Measurements from ENCODE around the gene PMEL.
"Not testable (repeated sequence)": the region's sequence is repeated elsewhere in the genome, so short reads cannot be mapped to it uniquely, and the experiment has no call there.

Gene PMEL

DNA sequence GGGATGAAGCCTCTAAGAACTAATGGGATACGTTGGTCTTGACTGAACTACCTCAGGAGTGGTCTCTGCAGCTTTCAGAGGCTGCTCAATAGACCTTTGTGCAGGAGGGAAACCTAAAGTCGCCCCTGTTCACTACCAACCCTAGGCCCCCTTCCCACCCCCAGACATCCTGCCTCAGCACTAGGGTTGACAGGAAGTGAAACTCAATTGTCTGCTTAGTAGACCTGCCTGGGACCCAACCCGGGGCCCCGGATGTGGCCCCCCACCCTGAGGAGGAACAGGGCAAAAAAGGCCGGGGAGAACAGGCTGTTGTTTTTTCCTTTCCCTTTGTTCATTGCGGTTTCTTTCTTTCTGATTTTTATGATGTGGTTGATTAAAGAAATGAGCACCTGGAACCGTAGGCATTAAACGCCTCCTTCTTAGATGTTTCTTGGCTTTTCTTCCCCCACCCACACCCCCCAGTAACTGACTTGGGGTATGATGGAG, 36.5 kb downstream of the PMEL start:
- no peak for DNase-seq
- in situ Hi-C loops (cut with HindIII; ENCODE audit: low pct_ligation_motif_present, low pct_unique_long_range_greater_than_20kb, low sequenced_read_pairs), result no loop called here

DNA sequence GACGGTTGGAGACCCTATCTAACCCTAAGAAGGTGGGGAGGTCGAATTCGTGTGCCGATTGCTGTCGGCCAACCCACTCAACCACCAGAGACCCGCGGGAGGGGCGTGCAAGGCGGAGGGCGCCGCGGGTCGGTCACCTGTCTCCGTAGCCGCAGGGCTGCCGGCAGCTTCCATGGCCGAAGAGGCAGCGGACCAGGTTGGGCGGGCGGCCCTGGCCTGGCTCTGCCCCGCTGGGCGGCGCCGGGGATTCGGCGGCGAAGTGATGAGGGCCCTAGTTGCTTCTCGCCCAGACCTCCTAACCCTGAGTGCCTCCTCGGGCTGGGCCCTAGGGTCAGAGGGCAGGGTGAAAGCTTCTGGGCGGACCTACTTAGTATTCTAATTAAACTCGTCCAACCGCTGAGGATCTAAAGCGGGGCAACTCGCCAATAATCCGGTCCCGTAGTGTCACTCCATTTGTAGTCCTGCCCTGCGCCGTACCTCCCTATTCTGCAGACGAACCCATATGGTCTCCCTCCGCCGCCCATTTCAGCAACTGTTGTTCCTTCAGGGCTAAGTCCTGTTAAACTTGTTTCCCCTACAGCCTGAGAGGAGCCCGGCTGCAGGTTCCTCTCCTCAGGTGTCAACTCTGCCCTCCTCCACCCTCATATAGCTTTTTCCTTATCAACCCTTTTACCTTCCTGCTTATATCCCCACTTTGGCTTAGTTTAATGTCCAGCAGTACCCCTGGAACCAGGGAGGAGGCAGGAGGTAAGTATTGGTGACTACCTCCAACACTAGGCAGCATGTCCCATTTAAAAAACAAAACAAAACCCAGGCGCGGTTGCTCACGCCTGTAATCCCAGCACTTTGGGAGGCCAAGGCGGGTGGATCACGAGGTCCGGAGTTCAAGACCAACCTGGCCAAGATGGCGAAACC, 38.0 kb downstream of the PMEL start, which contains the start of gene PYM1:
TSS of gene PYM1 (minus strand) at position 307 of the 915 bp plus-strand sequence. CDS start at position 174, 133 bp downstream.
- in situ Hi-C loops (cut with HindIII; ENCODE audit: low pct_ligation_motif_present, low pct_unique_long_range_greater_than_20kb, low sequenced_read_pairs), result no loop called here
- DNase-seq, result peak; percentile 79

DNA sequence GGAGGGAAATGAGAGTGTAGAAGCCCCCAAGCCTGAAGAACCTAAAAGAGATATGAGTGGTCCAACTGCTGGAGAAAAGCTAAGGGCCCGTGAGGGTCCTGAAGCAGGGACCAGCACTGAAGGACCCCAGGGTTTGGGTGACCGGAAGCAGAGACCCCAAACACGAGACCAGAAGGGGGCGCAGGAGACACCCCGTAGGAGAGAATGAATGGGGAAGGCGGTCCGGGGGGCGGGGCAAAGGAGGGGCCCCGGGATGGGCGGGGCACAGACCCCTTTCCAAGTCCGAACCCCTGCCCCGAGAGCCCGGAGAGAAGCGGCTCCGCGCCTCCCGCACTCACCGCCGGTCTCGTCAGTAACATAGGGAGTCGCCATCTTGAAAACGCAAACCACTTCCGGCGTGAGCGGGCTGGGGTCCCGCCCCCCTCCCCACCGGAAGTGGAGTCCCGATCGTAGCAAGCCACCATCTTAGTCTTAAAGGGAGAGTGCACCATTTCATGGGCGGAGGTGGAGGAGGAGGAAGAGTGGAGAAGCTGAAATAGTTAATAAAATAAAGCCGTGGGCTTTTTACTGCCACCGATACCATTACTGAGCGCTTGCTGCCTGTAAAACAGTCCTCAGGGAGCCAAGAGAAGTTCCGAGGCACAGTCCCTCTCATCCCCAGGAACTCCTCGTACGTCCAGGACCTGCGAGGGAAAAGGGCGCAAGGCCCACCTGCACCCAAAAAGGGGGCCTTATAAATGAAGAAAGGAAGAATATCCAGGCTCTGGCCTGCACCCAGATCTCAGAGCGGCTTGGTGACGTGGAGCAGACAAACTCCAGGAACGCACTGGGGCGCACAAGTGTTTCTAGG, 38.9 kb downstream of the PMEL start:
- in situ Hi-C loops (cut with HindIII; ENCODE audit: low pct_ligation_motif_present, low pct_unique_long_range_greater_than_20kb, low sequenced_read_pairs), result no loop called here
- DNase-seq, result peak; percentile 98

DNA sequence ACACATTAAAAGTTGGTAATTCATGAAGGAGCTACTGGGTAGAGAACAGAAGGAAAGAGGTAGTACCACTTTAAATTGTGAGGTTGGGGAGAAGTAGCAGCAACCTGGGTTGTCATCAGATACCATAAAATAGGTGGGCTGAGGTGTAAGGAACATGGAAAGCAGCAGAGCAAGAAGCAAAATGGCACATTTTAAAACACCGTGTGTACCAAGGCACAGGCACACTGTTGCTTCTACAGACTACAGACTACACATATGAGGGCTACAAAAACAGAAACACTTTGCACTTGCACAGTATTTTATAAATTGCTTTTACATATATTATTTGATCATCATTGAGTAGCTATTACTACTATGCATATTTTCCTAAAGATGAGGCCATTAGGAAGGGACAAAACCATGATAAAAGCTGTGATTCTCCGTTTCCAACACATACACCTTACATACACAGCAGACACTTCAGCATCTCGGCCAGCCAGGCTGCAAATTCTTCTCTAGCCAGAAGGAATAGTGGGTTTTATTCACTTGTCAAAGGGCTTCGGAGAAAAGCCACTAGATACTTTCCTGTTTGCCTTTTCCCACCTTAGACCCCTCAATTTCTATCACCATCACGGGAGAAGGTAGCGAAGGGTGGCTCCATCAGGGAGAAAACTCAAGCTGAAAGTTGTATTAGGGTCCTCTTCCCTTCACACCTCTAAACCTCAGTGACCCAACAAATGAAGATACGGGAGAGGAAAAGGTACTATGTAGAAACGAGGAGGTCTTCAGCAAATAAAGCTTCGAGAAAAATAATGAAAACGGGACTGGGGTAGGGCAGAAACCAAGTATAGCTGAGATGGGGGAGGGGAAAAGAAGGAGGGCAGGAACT, 39.7 kb downstream of the PMEL start:
- in situ Hi-C loops (cut with HindIII; ENCODE audit: low pct_ligation_motif_present, low pct_unique_long_range_greater_than_20kb, low sequenced_read_pairs), result no loop called here
- DNase-seq, result peak; percentile 23

DNA sequence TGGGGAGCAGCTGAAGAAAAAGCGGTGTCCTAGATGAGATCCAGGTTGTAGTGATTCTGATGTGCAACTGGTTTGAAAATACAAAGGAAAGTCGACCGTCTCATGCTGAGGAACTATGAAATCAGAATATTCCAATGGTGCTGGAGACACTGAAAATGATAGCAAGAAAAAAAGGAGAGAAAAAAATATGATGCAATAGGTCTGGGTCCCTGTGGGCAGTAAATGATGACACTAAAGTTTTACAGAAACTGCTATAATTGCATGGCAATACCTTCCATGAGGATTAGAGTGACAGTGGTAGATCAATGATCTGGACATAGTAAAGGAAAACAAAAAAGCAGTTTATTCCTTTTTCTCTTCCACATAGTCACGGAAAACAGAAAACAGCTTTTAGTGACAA, 40.5 kb downstream of the PMEL start:
- DNase-seq, result no peak
- in situ Hi-C loops (cut with HindIII; ENCODE audit: low pct_ligation_motif_present, low pct_unique_long_range_greater_than_20kb, low sequenced_read_pairs), result no loop called here

DNA sequence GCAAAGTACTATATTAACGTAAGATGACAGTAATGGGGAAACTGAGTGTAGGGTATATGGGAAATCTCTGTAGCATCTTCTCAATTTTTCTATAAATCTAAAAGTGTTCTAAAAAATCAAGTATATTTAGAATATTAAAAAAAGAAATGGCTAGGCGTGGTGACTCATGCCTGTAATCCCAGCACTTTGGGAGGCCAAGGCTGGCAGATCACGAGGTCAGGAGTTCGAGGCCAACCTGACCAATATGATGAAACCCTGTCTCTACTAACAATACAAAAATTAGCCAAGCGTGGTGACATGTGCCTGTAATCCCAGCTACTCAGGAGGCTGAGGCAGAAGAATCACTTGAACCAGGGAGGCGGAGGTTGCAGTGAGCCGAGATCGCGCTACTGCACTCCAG, 42.2 kb downstream of the PMEL start:
- in situ Hi-C loops (cut with HindIII; ENCODE audit: low pct_ligation_motif_present, low pct_unique_long_range_greater_than_20kb, low sequenced_read_pairs); DNase-seq: not testable (repeated sequence)

DNA sequence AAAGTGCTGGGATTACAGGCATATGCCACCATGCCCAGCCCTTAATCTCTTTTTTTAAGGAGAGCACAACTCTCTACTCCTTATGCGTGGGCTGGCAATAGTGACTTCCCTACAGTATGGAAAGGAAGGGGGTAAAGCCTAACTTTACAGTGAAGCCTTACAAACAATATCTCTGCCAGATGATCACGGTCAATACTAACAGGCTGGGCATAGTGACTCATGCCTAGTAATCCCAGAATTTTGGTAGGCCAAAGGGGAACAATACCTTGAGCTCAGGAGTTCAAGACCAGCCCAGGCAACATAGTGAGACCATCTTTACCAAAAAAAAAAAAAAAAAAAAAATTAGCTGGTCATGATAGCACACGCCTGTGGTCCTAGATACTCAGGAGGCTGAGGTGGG, 43.7 kb downstream of the PMEL start:
- no peak for DNase-seq

DNA sequence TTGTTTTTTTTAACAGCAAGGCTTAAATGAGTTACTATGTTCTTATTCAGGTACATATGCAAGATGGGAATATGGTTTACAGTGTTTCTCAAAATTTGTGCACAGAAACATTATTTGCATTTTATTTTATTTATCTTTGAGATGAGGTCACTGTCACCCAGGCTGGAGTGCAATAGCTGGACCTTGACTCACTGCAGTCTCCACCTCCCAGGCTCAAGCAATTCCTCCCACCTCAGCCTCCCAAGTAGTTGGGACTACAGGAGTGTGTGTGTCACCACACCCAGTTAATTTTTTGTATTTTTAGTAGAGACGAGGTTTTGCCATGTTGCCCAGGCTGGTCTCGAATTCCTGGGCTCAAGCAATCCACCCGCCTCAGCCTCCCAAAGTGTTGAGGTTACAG, 46.8 kb downstream of the PMEL start:
- in situ Hi-C loops (cut with HindIII; ENCODE audit: low pct_ligation_motif_present, low pct_unique_long_range_greater_than_20kb, low sequenced_read_pairs), result loop anchor here (5.0 kb wide), 1 partner anchor 37 kb away; no protein-coding TSS in a partner anchor
- DNase-seq, result peak; percentile 32

More for the DNA sequence above, 43.7 kb downstream of the PMEL start:
- in situ Hi-C loops (cut with HindIII; ENCODE audit: low pct_ligation_motif_present, low pct_unique_long_range_greater_than_20kb, low sequenced_read_pairs), result no loop called here

DNA sequence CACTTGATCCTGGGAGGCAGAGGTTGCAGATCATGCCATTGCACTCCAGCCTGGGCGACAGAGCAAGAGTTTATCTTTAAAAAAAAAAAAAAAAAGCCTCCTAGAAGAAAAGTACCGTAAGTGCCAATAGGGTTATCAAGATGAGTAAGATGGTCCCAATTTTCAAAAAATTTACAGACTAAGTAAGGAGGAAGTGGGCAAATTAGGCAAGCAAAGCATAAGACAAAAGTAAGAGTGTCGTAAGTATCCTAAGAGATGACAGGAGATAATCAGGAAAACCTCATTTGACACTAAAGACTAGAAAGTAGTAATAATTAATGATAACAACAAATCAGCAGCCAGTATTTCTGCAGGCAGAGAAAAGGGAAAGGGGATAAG, 50.4 kb downstream of the PMEL start:
- DNase-seq, result no peak
- in situ Hi-C loops (cut with HindIII; ENCODE audit: low pct_ligation_motif_present, low pct_unique_long_range_greater_than_20kb, low sequenced_read_pairs), result loop anchor here (5.0 kb wide), 1 partner anchor 33 kb away; no protein-coding TSS in a partner anchor

DNA sequence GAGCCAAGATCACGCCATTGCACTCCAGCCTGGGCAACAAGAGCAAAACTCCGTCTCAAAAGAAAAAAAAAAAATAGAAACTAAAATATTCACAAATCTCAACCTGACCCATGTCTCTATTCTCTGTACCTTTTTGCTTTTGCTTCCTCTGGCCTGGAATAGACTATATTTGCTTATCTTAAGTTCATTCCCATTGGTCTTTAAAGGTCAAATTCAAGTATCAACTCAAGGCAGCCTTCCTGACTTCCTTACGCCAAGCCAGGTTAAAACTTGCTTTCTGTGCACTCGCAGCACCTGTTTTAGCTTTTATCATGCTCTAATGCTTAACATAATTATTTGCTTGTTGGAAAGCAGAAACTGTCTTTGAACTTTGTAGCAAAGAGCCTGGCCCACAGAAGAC, 52.9 kb downstream of the PMEL start:
- no peak for DNase-seq
- in situ Hi-C loops (cut with HindIII; ENCODE audit: low pct_ligation_motif_present, low pct_unique_long_range_greater_than_20kb, low sequenced_read_pairs), result no loop called here

DNA sequence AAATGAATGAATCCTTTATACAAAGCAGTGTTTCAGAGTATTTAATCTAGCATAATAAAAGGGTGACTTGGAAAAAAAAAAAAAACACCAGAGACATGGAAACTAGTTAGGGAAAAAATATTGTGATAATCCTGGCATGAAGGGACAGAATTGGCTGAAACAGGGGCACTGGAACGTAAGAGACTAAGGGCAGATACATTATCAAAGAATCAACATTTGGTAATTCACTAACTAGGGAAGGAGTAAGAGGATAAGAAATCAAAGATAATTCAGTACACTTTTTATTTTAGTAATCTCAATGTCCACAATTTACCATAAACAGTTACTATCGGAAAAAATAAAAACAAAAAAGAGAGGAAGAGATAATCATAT, 56.3 kb downstream of the PMEL start:
- in situ Hi-C loops (cut with HindIII; ENCODE audit: low pct_ligation_motif_present, low pct_unique_long_range_greater_than_20kb, low sequenced_read_pairs), result no loop called here
- no peak for DNase-seq

DNA sequence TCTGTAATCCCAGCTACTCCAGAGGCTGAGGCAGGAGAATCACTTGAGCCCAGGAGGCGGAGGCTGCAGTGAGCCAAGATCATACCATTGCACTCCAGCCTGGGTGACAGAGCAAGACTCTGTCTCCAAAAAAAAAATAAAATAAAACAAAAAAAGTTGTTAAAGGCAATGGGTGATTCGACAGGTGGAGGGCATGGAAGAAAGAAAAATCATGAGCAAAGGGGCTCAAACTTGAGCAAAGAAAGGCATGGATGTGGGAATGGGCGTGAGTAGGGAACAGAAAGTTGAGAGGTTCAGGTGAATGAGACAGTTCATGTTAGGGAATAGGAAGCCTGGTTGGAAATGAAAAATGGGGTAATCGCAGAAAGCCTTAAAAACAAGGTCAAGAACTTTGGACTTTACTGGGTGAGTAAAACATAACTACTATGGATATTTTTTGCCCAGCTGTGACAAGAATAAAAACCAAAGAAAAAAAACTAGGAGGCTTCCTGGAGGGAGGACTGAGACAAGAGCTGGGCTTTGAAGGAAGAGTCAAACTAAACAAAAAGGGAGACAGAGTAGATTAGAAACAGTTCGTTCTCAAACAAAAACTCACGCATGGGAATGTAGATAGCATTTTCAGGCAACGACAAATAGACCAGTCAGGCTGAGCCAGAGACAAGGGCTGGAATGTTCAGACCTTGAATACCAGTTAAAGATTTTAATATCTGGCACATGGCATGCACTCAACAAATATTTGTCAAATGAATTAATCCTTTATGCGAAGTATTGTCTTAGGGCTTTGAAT, 56.9 kb downstream of the PMEL start:
- no peak for DNase-seq
- in situ Hi-C loops (cut with HindIII; ENCODE audit: low pct_ligation_motif_present, low pct_unique_long_range_greater_than_20kb, low sequenced_read_pairs), result no loop called here

DNA sequence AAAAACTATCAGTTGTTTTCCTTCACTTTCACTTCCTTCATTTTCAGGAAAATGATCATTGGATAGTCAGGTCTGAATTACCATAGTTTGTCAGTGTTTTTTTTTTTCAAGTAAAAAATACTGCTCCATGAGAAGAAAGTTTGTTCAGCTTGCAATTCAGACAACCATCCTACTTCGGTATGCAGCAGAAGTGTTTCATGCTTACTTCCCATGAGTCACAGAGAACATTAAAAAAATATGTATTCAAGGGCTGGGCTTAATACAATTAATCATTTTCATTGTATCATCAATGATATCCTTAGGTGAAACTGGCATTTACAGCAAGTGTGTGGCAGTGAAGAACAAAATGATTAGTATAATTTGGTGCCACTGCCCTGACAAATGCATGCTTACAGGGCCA, 59.8 kb downstream of the PMEL start:
- in situ Hi-C loops (cut with HindIII; ENCODE audit: low pct_ligation_motif_present, low pct_unique_long_range_greater_than_20kb, low sequenced_read_pairs), result no loop called here
- no peak for DNase-seq
